Astrocyte (in vitro differentiated cells and primary cell): ENCODE data around the gene STAG2.

Source experiments
- EZH2 ChIP-seq: IDR thresholded peaks from 2 replicates; pipeline ENCODE4 v1.6.1; 2012; ENCODE audit warnings: mild to moderate bottlenecking, low read length, inconsistent platforms; ENCODE audit not compliant: insufficient read depth
- TF ChIP-seq, protein P1 (sequence below): IDR thresholded peaks from 2 replicates; pipeline ENCODE4 v1.5.1; 2011; ENCODE audit warnings: low read depth, mild to moderate bottlenecking, inconsistent platforms, low read length, moderate library complexity; ENCODE audit not compliant: insufficient read depth

GRCh38 chrX:124127496-124127895 is 166.0 kb downstream of the STAG2 start:
- no peak for TF ChIP-seq EZH2
- TF ChIP-seq, protein P1, sequence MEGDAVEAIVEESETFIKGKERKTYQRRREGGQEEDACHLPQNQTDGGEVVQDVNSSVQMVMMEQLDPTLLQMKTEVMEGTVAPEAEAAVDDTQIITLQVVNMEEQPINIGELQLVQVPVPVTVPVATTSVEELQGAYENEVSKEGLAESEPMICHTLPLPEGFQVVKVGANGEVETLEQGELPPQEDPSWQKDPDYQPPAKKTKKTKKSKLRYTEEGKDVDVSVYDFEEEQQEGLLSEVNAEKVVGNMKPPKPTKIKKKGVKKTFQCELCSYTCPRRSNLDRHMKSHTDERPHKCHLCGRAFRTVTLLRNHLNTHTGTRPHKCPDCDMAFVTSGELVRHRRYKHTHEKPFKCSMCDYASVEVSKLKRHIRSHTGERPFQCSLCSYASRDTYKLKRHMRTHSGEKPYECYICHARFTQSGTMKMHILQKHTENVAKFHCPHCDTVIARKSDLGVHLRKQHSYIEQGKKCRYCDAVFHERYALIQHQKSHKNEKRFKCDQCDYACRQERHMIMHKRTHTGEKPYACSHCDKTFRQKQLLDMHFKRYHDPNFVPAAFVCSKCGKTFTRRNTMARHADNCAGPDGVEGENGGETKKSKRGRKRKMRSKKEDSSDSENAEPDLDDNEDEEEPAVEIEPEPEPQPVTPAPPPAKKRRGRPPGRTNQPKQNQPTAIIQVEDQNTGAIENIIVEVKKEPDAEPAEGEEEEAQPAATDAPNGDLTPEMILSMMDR = no peak
